GM19468 (cell line): Measurements from ENCODE around the gene CASP10.
"Not testable (repeated sequence)": the region's sequence is repeated elsewhere in the genome, so short reads cannot be mapped to it uniquely, and the experiment has no call there.

ENCODE experiments used
- ATAC-seq: cut with Tn5 transposase; IDR thresholded peaks from one replicate; pipeline ENCODE4 v1.9.1; 2021; ENCODE audit warnings: mild to moderate bottlenecking, moderate library complexity, moderate number of reproducible peaks; ENCODE audit not compliant: unreplicated experiment; ENCODE audit errors: extremely low read depth

The CASP10 gene

DNA sequence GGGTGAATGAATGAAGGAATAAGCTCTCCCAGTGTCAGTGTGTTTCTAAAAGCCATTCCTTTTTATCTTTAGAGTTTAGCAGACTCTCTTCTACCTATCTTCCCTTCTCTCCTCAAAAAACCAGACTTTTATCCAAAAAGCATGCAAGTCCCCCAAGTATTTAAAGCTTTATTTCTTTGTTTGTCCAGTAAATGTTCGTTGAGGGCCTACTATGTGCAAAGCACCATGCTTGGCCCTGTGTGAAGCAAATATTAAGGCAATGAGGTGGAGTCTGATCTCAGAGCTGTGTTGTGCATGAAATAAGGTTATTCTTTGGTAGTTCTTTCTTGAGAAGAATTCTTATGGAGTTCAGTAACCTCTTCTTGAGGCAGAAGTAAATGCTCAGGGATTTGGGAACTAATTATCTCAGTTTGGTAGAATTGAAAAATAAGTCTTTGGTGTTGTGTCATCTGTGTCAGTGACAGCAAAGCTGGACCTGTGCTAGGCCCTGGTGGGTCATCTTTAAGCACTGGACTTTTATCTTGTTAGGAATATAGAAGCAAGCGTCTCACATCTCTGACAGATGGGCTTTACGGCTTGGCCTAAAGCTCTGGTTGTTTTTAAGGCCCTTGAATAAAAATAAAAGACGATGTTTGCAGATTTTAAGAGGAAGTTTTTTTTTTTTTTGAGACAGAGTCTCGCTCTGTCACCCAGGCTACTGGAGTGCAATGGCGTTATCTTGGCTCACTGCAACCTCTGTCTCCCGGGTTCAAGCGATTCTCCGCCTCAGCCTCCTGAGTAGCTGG, 28.1 kb upstream of the CASP10 start:
- no peak for ATAC-seq

- no peak for ATAC-seq
These were observed 26.9 kb upstream of the CASP10 start for GRCh38 chr2:201156036-201156435.

DNA sequence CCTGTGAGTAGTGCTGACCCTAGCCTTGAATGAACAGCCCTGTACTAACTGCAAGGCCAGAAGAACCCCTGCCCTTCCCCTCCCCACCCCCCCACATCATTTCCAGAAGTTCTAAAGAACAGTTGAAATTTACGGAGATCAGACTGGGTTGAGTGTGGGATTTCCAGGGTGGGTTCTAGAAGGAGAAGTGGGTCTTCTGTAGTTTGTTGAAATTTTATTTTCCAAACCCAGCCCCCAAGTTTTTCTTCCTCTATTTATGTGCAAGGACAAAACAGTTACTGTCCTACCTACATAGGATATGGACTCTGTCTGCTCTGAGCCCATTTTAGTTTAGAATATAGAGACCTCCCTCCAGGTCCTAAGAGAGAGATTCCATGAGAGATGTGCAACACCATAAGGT, 26.3 kb upstream of the CASP10 start:
- ATAC-seq = no peak

GRCh38 chr2:201157694-201158093, 25.2 kb upstream of the CASP10 start:
- ATAC-seq = no peak

GRCh38 chr2:201158111-201158929, 24.6 kb upstream of the CASP10 start:
- peak; percentile 82 for ATAC-seq

DNA sequence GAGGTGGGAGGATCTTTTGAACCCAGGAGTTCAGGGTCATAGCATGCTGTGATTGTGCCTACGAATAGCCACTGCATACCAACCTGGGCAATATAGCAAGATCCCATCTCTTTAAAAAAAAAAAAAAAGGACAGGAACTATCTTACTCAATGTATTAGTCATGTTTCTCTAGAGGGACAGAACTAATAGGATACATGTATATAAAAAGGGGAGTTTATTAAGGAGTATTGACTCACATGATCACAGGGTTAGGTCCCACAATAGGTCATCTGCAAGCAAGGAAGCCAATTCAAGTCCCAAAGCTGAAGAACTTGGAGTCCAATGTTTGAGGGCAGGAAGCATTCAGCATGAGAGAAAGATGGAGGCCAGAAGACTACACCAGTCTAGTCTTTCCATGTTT, 18.8 kb upstream of the CASP10 start:
- ATAC-seq = no peak

DNA sequence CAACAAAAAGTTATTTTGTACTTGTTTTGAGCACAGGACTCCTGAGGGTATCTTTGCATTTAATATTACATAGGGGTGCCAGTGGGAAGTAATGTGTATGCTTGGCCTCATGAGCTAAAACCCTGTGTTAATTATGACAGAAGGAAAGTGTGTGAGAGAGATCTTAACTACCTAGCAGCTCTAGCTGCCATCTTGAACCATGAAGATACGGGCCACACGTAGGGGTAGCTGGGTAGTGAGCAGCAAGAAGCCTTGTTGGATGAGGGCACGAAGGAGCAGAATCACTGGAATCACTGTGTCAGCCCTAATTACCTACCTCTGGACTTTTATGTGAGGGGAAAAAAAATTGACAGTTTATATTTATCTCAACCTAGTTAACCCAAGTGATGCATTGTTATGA, 15.4 kb upstream of the CASP10 start:
- no peak for ATAC-seq

GRCh38 chr2:201168496-201168895, 14.4 kb upstream of the CASP10 start:
- ATAC-seq = not testable (repeated sequence)

DNA sequence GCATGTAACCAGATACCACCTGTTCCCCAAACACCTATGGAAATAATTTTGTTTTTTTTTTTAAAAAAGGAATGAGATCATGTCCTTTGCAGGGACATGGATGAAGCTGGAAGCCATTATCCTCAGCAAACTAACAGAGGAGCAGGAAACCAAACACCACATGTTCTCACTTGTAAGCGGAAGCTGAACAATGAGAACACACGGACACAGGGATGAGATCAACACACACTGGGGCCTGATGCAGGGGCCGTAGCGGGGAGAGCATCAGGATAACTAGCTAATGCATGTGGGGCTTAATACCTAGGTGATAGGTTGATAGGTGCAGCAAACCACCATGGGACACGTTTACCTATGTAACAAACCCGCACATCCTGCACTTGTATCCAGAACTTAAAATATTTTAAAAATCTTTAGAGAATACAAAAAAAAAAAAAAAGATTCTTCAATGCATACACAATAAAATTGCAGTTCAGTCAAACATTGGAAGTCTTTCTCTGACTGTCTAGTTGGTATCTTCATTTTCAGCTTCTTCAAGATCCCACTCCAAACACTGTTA, 11.6 kb upstream of the CASP10 start:
- ATAC-seq = no peak

- ATAC-seq = no peak
These were observed 10.7 kb upstream of the CASP10 start for GRCh38 chr2:201172279-201172678.

DNA sequence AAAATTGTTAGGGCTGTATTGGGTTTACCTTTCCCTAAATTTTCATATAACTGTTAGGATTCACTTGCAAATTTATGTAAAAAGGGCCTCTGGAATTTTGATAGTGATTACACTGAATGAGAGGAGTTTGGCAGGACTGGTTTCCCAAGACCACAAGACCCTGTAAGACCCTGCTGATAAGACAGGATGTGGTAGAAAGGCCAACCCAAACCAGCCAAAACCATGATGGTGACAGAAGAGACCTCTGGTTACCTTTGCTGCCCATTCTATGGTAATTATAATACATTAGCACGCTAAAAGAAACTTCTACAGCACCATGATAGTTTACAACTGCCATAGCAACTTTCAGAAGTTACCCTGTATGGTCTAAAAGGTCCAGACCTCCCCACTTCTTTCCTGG, 8.3 kb upstream of the CASP10 start:
- no peak for ATAC-seq

- ATAC-seq = no peak
These were observed 6.9 kb upstream of the CASP10 start for GRCh38 chr2:201176081-201176481.

GRCh38 chr2:201180010-201180409, 2.9 kb upstream of the CASP10 start:
- no peak for ATAC-seq

- no peak for ATAC-seq
These were observed 405 bp downstream of the CASP10 start for GRCh38 chr2:201183365-201183727.

- not testable (repeated sequence) for ATAC-seq
These were observed 894 bp downstream of the CASP10 start for GRCh38 chr2:201183835-201184234.

DNA sequence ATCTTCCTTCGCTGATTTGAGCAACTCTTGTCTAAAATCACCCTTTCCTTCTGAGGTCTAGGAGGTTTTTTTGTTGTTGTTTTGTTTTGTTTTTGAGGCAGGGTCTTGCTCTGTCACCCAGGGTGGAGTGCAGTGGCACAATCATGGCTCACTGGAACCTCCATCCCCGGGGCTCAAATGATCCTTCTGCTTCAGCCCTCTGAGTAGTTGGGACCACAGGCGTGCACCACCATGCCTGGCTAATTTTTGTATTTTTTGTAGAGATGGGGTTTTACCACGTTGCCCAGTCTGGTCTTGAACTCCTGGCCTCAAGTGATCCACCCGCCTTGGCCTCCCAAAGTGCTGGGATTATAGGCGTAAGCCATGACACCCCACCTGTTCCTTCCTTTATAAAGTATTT, 1.3 kb downstream of the CASP10 start:
- ATAC-seq = not testable (repeated sequence)

DNA sequence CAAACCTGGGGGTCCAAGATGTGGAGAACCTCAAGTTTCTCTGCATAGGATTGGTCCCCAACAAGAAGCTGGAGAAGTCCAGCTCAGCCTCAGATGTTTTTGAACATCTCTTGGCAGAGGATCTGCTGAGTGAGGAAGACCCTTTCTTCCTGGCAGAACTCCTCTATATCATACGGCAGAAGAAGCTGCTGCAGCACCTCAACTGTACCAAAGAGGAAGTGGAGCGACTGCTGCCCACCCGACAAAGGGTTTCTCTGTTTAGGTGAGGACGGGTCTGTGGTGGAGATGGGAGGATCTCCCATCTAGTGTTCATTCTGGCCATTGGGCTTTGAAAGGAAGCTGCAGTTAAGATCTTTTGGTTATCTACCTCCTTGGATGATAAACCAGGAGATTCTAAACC, 2.9 kb downstream of the CASP10 start:
- no peak for ATAC-seq

- no peak for ATAC-seq
These were observed 4.0 kb downstream of the CASP10 start for GRCh38 chr2:201186982-201187381.

GRCh38 chr2:201188449-201188848, 5.5 kb downstream of the CASP10 start:
- no peak for ATAC-seq

DNA sequence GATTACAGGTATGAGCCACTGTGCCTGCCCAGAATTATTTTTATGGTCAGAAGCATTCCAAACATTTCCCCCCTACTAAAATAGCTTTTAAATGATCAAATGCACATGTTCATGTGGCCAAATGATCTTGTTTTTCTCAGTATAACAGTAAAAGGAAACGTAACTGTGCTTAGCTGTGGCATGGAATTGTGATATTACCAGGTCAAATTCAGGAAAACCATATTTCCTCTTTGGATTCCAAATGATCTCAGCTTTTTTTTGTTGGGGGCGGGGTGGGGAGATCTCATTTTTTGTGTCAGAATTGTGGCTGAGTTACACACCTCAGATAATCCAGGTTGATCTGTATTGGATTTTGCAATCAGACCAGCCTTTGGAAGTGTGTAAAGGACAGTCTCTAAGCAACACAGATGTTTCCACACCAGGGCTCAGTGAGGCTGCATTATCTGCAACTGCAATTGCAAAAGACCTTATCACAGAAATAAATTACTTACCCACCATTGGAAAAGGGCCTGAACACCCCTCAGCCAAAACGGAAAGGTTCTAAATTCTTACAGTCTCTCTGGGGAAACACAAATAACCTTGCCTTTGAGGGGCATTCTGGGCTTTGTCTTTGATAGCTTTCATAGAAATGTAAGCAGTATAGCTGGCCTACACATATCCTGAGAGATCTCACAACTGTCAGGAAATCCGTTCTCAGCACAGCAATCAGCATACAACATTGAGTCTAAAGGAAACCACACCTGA, 8.4 kb downstream of the CASP10 start:
- ATAC-seq = no peak

GRCh38 chr2:201194097-201194496, 11.2 kb downstream of the CASP10 start:
- peak; percentile 68 for ATAC-seq
